Activated T-helper 1 cell treated with anti-CD3 and anti-CD28 coated beads, Interleukin-2, amount 50 U/mL, for 16 hours (primary cell): ENCODE results near the gene MYL5.
"Not testable (repeated sequence)": the region's sequence is repeated elsewhere in the genome, so short reads cannot be mapped to it uniquely, and the experiment has no call there.

Experiments used
- DNase-seq, 2 donors: peaks; one replicate each; pipeline ENCODE4 v3.0.0-alpha.2; 2020; ENCODE audit warnings: low read depth in 1 of 2, low spot score in 1 of 2

Gene MYL5

DNA sequence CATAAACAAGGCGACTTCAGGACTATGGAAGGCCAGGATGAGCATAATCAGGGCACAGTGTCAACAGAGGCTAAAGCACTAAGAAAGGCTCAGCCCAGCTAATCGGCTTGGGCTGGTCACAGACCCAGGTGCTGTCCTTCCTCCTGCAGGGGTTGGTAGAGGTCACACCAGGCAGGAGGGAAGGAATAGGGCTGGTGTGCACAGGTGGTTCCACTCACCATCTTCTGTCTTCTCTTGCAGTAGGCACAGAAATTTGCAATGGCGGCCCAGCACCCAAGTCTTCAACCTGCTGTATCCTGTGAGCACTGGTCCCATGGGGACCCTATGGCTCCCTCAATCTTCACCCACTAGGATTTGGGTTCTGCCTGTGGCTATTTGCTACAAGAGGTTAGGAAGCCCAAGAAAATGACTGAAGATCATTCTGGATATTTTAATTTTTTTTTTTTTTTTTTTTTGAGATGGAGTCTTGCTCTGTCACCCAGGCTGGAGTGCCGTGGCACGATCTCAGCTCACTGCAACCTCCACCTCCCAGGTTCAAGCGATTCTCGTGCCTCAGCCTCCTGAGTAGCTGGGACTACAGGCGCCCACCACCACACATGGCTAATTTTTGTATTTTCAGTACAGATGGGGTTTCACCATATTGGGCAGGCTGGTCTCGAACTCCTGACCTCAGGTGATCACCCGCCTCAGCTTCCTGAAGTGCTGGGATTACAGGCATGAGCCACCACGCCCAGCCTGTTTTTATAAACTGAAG is 4.4 kb upstream of the MYL5 start:
- not testable (repeated sequence) for DNase-seq

- no peak for DNase-seq
Measured at GRCh38 chr4:671769-672168, 2.6 kb upstream of the MYL5 start.

DNA sequence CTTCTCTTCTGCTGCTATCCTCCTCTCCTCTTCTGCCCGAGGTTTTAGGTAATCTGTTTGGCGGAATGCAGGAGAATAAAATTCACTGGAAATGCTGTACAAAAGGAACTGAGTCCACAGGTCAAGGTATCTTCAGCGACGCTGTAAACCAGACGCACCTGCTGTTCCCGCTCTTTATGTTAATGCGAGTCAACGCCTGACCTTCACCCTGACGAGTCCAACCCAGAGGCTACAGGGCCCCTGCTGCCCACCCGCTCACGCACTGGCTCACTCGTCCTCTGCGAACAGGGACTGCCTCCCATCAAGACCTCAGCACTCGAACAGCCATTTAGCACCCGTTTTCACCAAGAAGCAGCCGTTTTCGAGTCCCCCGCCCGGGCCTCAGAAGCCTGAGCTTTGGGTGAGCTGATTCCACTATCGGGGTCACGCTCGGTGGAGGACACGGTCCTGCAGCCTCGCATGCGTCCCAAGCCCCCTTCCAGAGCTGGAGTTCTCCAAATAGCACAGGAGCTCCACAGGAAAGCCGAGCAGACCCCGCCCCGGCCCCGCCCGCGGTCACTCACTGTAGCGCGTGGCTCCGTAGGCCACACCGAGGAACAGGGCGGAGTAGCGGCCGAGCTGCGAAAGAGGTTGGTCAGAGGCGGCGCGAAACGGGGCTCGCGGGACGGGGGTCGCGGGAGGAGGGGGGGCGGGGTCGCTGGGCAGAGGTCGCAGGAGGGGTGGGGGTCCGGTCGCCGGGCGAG is 822 bp upstream of the MYL5 start:
- no peak for DNase-seq

DNA sequence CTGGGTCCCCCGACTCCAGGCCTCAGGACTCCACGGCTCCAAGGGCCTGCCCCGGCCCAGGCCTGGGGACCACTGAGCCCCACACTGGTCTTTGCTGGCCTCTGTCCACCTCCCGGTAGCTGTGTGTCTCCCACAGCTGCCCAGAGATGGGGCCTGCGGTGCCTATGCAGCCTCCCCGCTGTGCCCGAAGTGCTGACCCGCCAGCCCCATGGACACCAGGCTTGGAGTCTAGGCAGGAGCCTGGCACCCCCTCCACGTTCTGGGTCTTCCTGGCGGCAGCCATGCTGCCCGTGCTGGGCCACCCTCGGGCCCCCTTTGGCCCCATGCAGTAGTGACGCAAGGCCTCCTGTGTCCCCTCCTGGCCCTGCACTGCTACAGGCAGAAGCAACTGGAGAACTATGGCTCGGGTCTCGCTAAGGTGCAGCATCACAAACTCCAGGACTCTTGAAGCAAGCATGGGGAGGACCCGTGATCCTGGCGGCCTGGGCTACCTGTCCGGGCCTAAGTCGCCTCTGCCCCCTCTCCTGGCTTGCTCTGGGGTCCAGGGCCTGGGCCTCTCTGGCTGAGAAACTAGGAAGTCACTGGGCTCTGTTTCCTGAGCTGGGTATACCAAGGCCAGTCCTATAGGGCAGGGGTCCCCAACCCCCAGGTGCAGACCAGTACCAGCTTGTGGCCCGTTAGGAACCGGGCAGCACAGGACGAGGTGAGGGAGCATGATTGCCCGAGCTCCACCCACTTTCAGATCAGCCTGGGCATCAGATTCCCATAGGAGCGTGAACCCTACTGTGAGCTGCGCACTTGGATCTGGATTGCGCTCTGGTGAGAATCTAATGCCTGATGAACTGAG is 917 bp downstream of the MYL5 start:
- DNase-seq = no peak

- no peak for DNase-seq
Measured at GRCh38 chr4:675980-676870, 1.9 kb downstream of the MYL5 start.

DNA sequence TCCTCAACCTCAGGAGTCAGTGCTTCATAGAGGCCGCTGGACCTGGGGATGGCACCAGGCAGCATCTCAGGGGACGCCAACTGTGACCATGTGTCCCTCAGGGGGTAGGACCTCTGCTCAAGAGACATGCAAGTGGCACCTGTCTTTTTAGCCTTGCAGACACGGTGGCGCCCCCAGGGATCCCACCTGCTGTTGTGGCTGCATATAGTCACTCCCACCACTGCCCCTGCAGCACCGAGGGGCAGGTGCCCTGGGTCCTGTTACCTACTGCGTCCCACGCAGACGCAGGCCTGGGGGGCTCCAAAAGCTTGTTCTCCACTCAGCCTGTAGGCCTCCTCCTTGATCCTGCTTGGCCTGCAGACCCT is 2.5 kb downstream of the MYL5 start:
- DNase-seq = no peak

GRCh38 chr4:677431-678293 is 3.3 kb downstream of the MYL5 start:
- no peak for DNase-seq

GRCh38 chr4:678331-679103 is 4.2 kb downstream of the MYL5 start:
- DNase-seq = no peak

DNA sequence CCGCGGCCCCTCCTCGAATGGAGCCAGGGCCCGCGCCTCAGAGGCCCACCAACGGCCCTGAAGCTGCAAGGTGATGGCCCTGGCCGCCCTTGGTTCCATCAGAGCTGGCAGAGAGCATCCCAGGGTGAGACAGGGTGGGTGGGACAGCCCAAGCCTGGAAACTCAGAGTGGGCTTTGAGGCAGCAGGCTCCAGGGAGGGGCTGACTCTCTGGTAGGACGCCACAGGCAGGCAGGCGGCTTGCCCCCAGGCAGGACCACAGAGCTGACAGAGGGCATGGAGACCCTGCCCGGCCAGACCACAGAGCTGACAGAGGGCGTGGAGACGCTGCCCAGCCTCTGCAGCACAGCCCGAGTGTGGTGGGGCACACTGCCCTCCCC is 4.8 kb downstream of the MYL5 start:
- no peak for DNase-seq

DNA sequence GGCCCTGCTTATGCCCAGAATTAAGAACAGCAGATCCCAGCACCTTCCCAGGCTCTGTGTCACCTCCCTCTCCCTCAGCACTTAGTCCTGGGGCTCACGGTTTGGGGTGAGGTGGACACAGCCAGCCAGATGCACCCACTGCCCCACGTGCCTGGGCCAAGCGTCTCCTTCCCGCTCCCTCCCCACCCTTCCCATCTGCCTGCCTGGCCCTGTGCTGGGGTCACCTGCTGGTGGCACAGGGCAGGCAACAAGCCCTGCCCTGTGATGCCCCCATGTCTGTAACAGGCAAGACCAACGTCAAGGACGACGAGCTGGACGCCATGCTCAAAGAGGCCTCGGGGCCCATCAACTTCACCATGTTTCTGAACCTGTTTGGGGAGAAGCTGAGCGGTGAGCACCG is 5.3 kb downstream of the MYL5 start:
- no peak for DNase-seq

GRCh38 chr4:680091-680490 is 5.7 kb downstream of the MYL5 start:
- DNase-seq = no peak

DNA sequence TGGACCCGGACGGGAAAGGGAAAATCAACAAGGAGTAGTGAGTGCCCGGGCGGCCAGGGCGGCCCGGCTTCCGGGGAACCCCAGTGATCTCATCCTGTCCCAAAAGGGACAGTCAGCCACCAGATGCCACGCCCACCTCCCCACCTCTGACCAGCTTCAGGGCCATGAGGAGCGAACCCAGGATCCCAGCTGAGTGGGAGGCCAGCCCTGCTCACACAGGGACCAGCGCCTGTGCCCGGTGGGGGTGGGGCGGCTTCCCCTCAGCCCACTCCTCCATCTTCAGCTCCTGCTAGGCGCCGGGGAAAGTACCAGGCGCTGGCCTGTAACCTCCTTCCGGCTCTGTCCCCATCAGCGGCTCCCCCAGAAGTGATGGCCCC is 6.2 kb downstream of the MYL5 start:
- DNase-seq = no peak

DNA sequence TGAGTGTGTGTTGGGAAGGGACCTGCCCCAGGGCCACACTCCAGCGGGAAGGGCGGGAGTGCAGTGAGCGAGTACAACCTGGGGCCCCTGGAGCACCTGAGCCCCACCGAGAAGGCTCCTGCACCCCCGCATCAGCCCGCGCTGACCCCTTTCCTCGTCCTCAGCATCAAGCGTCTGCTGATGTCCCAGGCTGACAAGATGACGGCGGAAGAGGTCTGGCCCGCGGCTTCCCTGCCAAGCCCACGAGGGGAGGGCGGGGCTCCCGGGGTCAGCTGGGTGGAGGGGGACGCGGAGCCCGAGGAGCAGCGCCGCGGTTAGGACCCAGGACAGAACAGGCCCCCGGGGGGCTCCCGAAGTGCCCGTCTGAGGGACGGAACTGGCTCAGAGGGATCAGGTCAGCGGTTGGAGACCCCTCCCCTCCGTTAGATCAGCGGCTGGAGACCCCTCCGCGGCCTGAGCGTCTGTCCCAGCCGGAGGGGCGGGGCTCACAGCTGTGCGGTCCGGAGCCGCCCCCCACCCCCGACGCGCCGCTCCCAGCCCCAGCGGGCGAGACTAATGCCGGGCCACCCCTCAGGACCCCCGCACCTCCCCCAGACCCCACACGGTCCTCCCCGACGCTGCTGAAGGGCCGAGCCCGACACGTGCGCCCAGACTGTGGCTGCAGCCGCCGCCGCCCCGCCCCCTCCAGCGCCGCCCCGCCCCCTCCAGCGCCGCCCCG is 6.7 kb downstream of the MYL5 start:
- peak in 1 of 2 donors; percentile 38 for DNase-seq

DNA sequence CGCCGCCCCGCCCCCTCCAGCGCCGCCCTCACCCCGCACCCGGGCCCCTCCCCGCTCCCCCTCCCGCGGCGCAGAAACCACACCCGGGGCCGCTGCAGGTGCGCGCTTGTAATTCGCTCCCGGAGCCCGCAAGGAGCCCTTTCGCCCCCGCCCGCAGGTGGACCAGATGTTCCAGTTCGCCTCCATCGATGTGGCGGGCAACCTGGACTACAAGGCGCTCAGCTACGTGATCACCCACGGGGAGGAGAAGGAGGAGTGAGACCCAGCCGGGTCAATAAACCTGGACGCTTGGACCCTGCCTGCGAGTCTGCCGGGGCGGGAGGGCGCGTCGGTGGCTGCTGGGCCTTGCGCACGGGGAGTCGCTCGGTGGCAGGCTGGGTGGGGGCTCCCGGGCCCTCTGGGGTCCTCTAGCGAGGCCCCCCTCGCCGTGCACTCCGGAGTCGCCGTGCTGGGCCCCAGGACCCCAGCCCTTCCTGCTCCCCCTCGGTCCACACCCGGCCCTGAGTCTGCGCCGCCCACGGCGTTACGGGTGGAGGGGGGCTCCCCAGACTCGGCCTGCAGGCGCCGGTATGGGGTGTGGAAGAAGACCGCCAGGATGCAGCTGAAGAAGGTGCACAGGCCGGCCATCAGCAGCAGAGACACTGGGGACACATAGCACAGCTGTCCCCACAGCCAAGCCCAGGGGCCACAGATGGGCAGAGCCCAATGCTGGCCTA is 7.6 kb downstream of the MYL5 start:
- peak in 1 of 2 donors; percentile 35 for DNase-seq

- DNase-seq = no peak
Measured at GRCh38 chr4:682490-683172, 8.3 kb downstream of the MYL5 start.

DNA sequence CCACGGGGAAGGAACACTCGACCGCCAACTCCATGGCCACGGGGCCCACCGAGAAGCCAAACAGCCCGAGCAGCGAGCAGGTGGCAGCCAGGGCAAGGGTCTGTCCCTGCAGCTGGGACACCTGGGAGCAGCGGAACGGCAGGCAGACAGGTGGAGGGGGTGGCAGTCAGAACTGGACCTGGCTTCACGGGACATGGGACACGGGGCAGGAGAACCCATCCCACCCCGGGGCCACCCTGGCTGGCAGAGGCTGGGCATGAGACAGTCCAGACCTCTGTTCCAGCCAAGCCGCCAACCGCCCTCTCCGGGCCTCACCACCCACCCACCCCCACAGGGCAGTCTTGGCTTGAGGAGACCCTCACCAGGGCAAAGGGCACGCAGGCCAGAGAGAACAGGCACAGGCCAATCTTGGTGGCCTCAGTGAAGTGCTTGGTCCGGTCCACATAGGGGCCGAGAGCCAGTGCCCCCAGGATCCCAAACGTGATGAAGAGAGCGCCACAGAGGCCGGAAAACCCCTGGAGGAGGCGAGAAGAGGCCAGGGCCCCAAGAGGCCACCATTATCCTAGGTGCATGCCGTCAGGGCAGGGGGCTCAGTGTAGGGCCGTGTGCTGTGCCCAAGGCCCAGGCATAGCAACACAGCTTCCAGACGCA is 9.0 kb downstream of the MYL5 start:
- DNase-seq = no peak
